GM12878 (cell line): ENCODE data around the gene ETFRF1. TPM values are rescaled to one million over a fixed set of nuclear protein-coding genes. Genes with fewer than 3 reads are reported as not detected.
A peak's percentile ranks its signal among the peaks of the same experiment; 100 is the strongest.

Source experiments
- ATAC-seq: fragments of 200-7000 bp; cut with Tn5 transposase; 3 replicates; pipeline ENCODE4 v1.9.1; 2020; ENCODE audit warnings: mild to moderate bottlenecking, moderate library complexity
- BruUV-seq: library from RNA; stranded (reverse); fragments of 400-500 nt; replicated peaks from 2 replicates; lab custom pipeline; 2021; lab: Mats Ljungman, UMichigan
- CTCF ChIA-PET: fragments of 300-600 bp; sonication (Branson Sonifier 250); formaldehyde crosslinking; extraction: SDS; loops from one replicate; lab custom pipeline; 2021; ENCODE audit warnings: inconsistent platforms; lab: Yijun Ruan, JAX
- POLR2A ChIA-PET: fragments of 350-600 bp; formaldehyde crosslinking; extraction: SDS; loops from one replicate; lab custom pipeline; 2021; ENCODE audit warnings: inconsistent platforms; lab: Charles Lee
- RAD21 ChIA-PET: fragments of 300-600 bp; sonication (Branson Sonifier 250); formaldehyde crosslinking; loops from one replicate; lab custom pipeline; 2023; ENCODE audit warnings: antibody characterized with exemption; ENCODE audit not compliant: unreplicated experiment; lab: Charles Lee
- SMC1A ChIA-PET: fragments of 300-600 bp; sonication (Branson Sonifier 250); formaldehyde crosslinking; loops from one replicate; lab custom pipeline; 2023; ENCODE audit not compliant: unreplicated experiment, uncharacterized antibody; lab: Charles Lee
- DNase-seq: peaks from one replicate; pipeline ENCODE4 v3.0.0-alpha.2; 2011; ENCODE audit warnings: low read depth, low spot score
- FAIRE-seq: peaks from 3 replicates; lab custom pipeline; 2011; peaks lifted over from hg19 to GRCh38; lab: Jason Lieb, UNC
- H2AFZ ChIP-seq: 2 replicates; pipeline ENCODE4 v1.6.0; 2011; ENCODE audit warnings: low read depth, low read length, control low read depth; ENCODE audit not compliant: control insufficient read depth
- H3K27ac ChIP-seq: 2 replicates; pipeline ENCODE4 v1.5.1; 2011; ENCODE audit warnings: control low read depth; ENCODE audit not compliant: control insufficient read depth, insufficient read depth
- H3K27me3 ChIP-seq, 2 experiments: replicated peaks in 1 of 2; 2 replicates each; pipeline versions ENCODE4 v1.6.0 to v1.6.1; 2011; ENCODE audit warnings: low read length in 1 of 2; ENCODE audit not compliant: control insufficient read depth in 2 of 2, insufficient read depth in 2 of 2
- H3K36me3 ChIP-seq, 2 experiments: 2 replicates each; pipeline ENCODE4 v1.5.1; 2011; ENCODE audit warnings: low read length in 1 of 2; ENCODE audit not compliant: control insufficient read depth in 2 of 2, insufficient read depth in 2 of 2
- H3K4me1 ChIP-seq: 2 replicates; pipeline ENCODE4 v1.6.1; 2011; ENCODE audit warnings: mild to moderate bottlenecking, low read length, moderate library complexity, mixed read lengths; ENCODE audit not compliant: control insufficient read depth, insufficient read depth
- H3K4me2 ChIP-seq: 2 replicates; pipeline ENCODE4 v1.6.0; 2011; ENCODE audit warnings: control low read depth; ENCODE audit not compliant: control insufficient read depth, insufficient read depth
- H3K4me3 ChIP-seq: fragments of 200-600 bp; sonication (generic); 2 replicates; pipeline ENCODE4 v1.5.1; 2016
- H3K79me2 ChIP-seq: 2 replicates; pipeline ENCODE4 v1.6.0; 2011; ENCODE audit warnings: low read length; ENCODE audit not compliant: control insufficient read depth, insufficient read depth
- H3K9ac ChIP-seq: 2 replicates; pipeline ENCODE4 v1.8.0; 2011; ENCODE audit warnings: low read length, control low read depth, mixed read lengths; ENCODE audit not compliant: control insufficient read depth, insufficient read depth
- H3K9me3 ChIP-seq: replicated peaks from 3 replicates; pipeline ENCODE4 v1.5.1; 2011; ENCODE audit warnings: mild to moderate bottlenecking, low read length; ENCODE audit not compliant: control insufficient read depth, insufficient read depth
- H4K20me1 ChIP-seq: 2 replicates; pipeline ENCODE4 v1.6.0; 2011; ENCODE audit not compliant: control insufficient read depth, insufficient read depth
- CBFB ChIP-seq: IDR thresholded peaks from 2 replicates; pipeline ENCODE4 v1.6.1; 2016; ENCODE audit warnings: antibody characterized with exemption, low read depth
- CBX5 ChIP-seq: sonication (generic); IDR thresholded peaks from 2 replicates; pipeline ENCODE4 v1.6.1; 2016; ENCODE audit warnings: low read depth, moderate library complexity, mild to moderate bottlenecking, inconsistent platforms
- CREM ChIP-seq: IDR thresholded peaks from 2 replicates; pipeline ENCODE4 v1.6.1; 2014; ENCODE audit warnings: antibody characterized with exemption, low read depth
- GABPA ChIP-seq: IDR thresholded peaks from 2 replicates; pipeline ENCODE4 v1.6.1; 2014; ENCODE audit warnings: antibody characterized with exemption, low read depth, mild to moderate bottlenecking, inconsistent platforms
- HDGF ChIP-seq: fragments of 450-650 bp; IDR thresholded peaks from 2 replicates; pipeline ENCODE4 v1.6.1; 2016; ENCODE audit warnings: antibody characterized with exemption
- IKZF1 ChIP-seq: fragments of 450-650 bp; conservative IDR thresholded peaks from 2 replicates; pipeline ENCODE4 v1.6.1; 2017; ENCODE audit warnings: antibody characterized with exemption, mild to moderate bottlenecking
- IRF3 ChIP-seq: fragments of 450-650 bp; IDR thresholded peaks from 2 replicates; pipeline ENCODE4 v1.6.1; 2014; ENCODE audit warnings: mild to moderate bottlenecking
- IRF4 ChIP-seq: IDR thresholded peaks from 2 replicates; pipeline ENCODE4 v1.6.1; 2011; ENCODE audit warnings: low read depth, low read length
- KAT2A ChIP-seq: conservative IDR thresholded peaks from 2 replicates; pipeline ENCODE4 v1.6.1; 2011; ENCODE audit warnings: low read depth, low read length; ENCODE audit not compliant: control insufficient read depth
- MAX ChIP-seq: IDR thresholded peaks from 2 replicates; pipeline ENCODE4 v1.6.1; 2012; ENCODE audit warnings: low read depth, low read length, improper control_type of control experiment
- MYB ChIP-seq: fragments of 150-350 bp; IDR thresholded peaks from 2 replicates; pipeline ENCODE4 v1.6.1; 2014; ENCODE audit warnings: mild to moderate bottlenecking, low read depth, low read length, borderline replicate concordance
- MYC ChIP-seq: IDR thresholded peaks from 2 replicates; pipeline ENCODE4 v1.6.1; 2011; ENCODE audit warnings: mild to moderate bottlenecking, low read length, moderate library complexity, inconsistent platforms; ENCODE audit not compliant: insufficient read depth, insufficient replicate concordance, insufficient read length, severe bottlenecking
- PAX5 ChIP-seq: IDR thresholded peaks from 2 replicates; pipeline ENCODE4 v1.6.1; 2011; ENCODE audit warnings: low read depth, low read length, borderline replicate concordance
- POLR2AphosphoS5 ChIP-seq: IDR thresholded peaks from 2 replicates; pipeline ENCODE4 v1.6.1; 2011; ENCODE audit warnings: mild to moderate bottlenecking, low read length, inconsistent platforms
- REST ChIP-seq: IDR thresholded peaks from 2 replicates; pipeline ENCODE4 v1.6.1; 2012; ENCODE audit warnings: mild to moderate bottlenecking, low read depth, low read length
- RUNX3 ChIP-seq: IDR thresholded peaks from 2 replicates; pipeline ENCODE4 v1.6.1; 2012; ENCODE audit warnings: low read length, inconsistent platforms
- SMC3 ChIP-seq: IDR thresholded peaks from 2 replicates; pipeline ENCODE4 v1.6.1; 2011; ENCODE audit warnings: low read length, improper control_type of control experiment, borderline replicate concordance
- SP1 ChIP-seq: IDR thresholded peaks from one replicate; pipeline ENCODE4 v1.6.1; 2011; ENCODE audit warnings: low read depth, low read length
- SPI1 ChIP-seq: IDR thresholded peaks from 2 replicates; pipeline ENCODE4 v1.6.1; 2011; ENCODE audit warnings: low read depth, mild to moderate bottlenecking, low read length, moderate library complexity, borderline replicate concordance; ENCODE audit not compliant: insufficient read depth
- TARDBP ChIP-seq: IDR thresholded peaks from 2 replicates; pipeline ENCODE4 v1.6.1; 2016; ENCODE audit warnings: borderline replicate concordance
- ZNF24 ChIP-seq: fragments of 450-650 bp; IDR thresholded peaks from 2 replicates; pipeline ENCODE4 v1.6.1; 2017; ENCODE audit warnings: antibody characterized with exemption, mild to moderate bottlenecking
- ZSCAN29 ChIP-seq: fragments of 450-650 bp; IDR thresholded peaks from 2 replicates; pipeline ENCODE4 v1.6.1; 2017; ENCODE audit warnings: mild to moderate bottlenecking, moderate library complexity
- WGBS: methylation state at CpG from one replicate; pipeline ENCODE4 v1.1.6; 2016; ENCODE audit warnings: low lambda C conversion rate; ENCODE audit not compliant: insufficient replicate concordance, insufficient coverage; ENCODE audit errors: missing lambda C conversion rate; 5-methylcytosine and 5-hydroxymethylcytosine counted together
- in situ Hi-C: fragments of 300-500 bp; cut with MboI; formaldehyde crosslinking; loops from 9 replicates; pipeline ENCODE4 v1.14.3; 2018; ENCODE audit warnings: mixed read lengths
- intact Hi-C: fragments of 100-400 bp; cut with micrococcal nuclease; formaldehyde crosslinking; loops from one replicate; pipeline ENCODE4 v1.14.2; 2022; ENCODE audit not compliant: unreplicated experiment
- polyA plus RNA-seq, 11 experiments: library from polyadenylated mRNA; depleted of rRNA in 4 of 11; unstranded in 6 of 11; stranded (reverse) in 5 of 11; fragments of >200 nt; fragmentation: Nextera tagmentation in 4 of 11; fragmentation: Illumina TruSeq in 1 of 11; extraction: Ambion mirVana in 4 of 11; extraction: Trizol in 1 of 11; gene quantifications; 1 replicate in 1 of 11; 2 replicates in 10 of 11; pipeline versions ENCODE4 v1.2.1 to v1.2.3, GENCODE V29; 2011 to 2016; ENCODE audit warnings: inconsistent platforms in 2 of 11, missing spikeins in 2 of 11, low read depth in 1 of 11
- total RNA-seq, 4 experiments: library from RNA; depleted of rRNA in 3 of 4; stranded (reverse); fragments of >200 nt in 3 of 4; fragmentation: Illumina TruSeq in 1 of 4; extraction: Trizol in 1 of 4; gene quantifications; 2 replicates each; pipeline versions ENCODE4 v1.2.1 to v1.2.3, GENCODE V29; 2013 to 2021

The ETFRF1 gene
- total and polyA plus RNA-seq, 10 of the 15 experiments (the other 5 are each of a cell fraction or from before 2014, with no cell fraction given), result 9.9 to 59.6 (median 26.2) TPM

- intact Hi-C loops, result no loop called here
- WGBS, result 2% methylated on average over 3 of the region's 3 CpGs
- Histone ChIP-seq H3K9me3 (no peaks in the 10 kb centered on the region), H3K27ac (no peak overlapping the region), H2AFZ (peak overlapping the region; percentile 57), H3K79me2 (no peaks in the 10 kb centered on the region), H4K20me1 (no peaks in the 10 kb centered on the region), H3K9ac (no peak overlapping the region), H3K27me3 (no peaks in the 10 kb centered on the region), H3K36me3 (no peaks in the 10 kb centered on the region), H3K4me2 (peak overlapping the region; percentile 74), H3K4me1 (peaks cover 10% of the 10 kb centered on the region), H3K4me3 (0 out of 2 replicates have a peak overlapping the region, but pooled peaks have one; percentile 2)
- BruUV-seq, result no TSS peak
- ATAC-seq, result peak; percentile 95
- ChIA-PET CTCF (no interaction called here), SMC1A (interaction anchor here (0.7 kb wide), 2 partner anchors 32 to 196 kb away, joined by 3 read pairs; no protein-coding TSS in a partner anchor), POLR2A (interaction anchor here (0.6 kb wide), 1 partner anchor 37 kb away, joined by 6 read pairs; no protein-coding TSS in a partner anchor), RAD21 (interaction anchor here (0.6 to 0.9 kb wide), 3 partner anchors 8 to 234 kb away, joined by 3 to 4 read pairs (median 3); partner anchors contain the start of genes DNAI7 and ETFRF1)
- in situ Hi-C loops, result no loop called here
- DNase-seq, result peak; percentile 35
- FAIRE-seq, result peak; percentile 71
- TF ChIP-seq IKZF1 (0 out of 2 replicates have a peak, but pooled peaks have one; percentile 4), KAT2A (no peak), CBFB (no peak), SMC3 (0 out of 2 replicates have a peak, but pooled peaks have one; percentile 10), IRF4 (no peak), ZNF24 (no peak), IRF3 (no peak), RUNX3 (peak; percentile 80), POLR2AphosphoS5 (no peak), SPI1 (no peak), REST (no peak), PAX5 (no peak), MYC (no peak), MYB (no peak), SP1 (peak; percentile 15), ZSCAN29 (no peak), TARDBP (no peak), CREM (no peak), CBX5 (no peak), GABPA (no peak), HDGF (no peak), MAX (no peak)
Observed at GRCh38 chr12:25186788-25187402, 8.1 kb upstream of the ETFRF1 start.
